Measurements from ENCODE around the gene KCNH2.

DNA sequence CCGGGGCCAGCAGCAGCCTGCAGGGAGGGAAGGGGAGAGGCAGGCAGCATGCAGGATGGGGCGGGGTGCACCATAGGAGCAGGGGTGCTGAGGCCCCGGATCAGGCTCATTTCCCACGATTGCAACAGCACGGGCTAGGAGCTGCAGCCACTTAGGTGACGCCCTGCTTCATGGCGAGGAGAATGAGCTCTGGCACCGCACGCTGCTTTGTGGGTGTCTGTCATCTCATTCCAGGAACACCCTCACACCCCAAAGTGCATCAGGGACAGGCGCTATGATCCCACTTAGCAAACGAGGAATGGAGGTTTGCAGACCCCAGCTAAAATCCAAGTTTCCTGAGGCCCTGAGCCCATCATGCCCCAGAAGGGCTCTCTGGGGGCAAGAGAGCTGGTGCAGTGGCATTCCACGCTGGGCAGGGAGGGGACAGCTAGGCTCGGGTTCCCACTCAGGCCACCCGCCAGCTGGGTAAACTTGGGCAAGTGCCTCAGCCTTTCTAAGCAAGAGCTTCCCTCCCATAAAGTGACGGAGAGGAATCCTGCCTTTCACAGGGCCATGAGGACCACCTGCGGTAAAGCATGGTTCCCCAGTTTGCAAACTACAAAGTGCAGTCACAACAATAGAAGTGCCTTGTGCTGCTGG, 9.3 kb downstream of the KCNH2 start:
- TF ChIP-seq, protein P1, sequence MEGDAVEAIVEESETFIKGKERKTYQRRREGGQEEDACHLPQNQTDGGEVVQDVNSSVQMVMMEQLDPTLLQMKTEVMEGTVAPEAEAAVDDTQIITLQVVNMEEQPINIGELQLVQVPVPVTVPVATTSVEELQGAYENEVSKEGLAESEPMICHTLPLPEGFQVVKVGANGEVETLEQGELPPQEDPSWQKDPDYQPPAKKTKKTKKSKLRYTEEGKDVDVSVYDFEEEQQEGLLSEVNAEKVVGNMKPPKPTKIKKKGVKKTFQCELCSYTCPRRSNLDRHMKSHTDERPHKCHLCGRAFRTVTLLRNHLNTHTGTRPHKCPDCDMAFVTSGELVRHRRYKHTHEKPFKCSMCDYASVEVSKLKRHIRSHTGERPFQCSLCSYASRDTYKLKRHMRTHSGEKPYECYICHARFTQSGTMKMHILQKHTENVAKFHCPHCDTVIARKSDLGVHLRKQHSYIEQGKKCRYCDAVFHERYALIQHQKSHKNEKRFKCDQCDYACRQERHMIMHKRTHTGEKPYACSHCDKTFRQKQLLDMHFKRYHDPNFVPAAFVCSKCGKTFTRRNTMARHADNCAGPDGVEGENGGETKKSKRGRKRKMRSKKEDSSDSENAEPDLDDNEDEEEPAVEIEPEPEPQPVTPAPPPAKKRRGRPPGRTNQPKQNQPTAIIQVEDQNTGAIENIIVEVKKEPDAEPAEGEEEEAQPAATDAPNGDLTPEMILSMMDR (conservative IDR thresholded peaks at IDR 0.05; ENCODE audit: low read depth, low read length), result no peak
- no peak for TF ChIP-seq EZH2 (IDR thresholded peaks at IDR 0.05; ENCODE audit: low read length, unreplicated experiment)
